ENCODE measurements around the gene ZIC5. TPM values are rescaled to one million over a fixed set of nuclear protein-coding genes. Genes with fewer than 3 reads are reported as not detected.

ZIC5 gene
- total and polyA plus RNA-seq, 2 of the 4 experiments (the other 2 are of a cell fraction): not detected

- peaks cover 89% of the 10 kb centered on the region for H3K27me3 ChIP-seq (ENCODE audit: control insufficient read depth, insufficient read depth, low read length)
- H3K4me3 ChIP-seq (ENCODE audit: insufficient read depth, low read depth, low read length): no peak overlapping the region
- no peak overlapping the region for H3K4ac ChIP-seq (ENCODE audit: low read depth, low read length)
- no peak overlapping the region for H2AK5ac ChIP-seq (ENCODE audit: low read depth, low read length)
- H4K91ac ChIP-seq (ENCODE audit: insufficient read depth, low read depth, low read length): no peak overlapping the region
- no peak overlapping the region for H2BK15ac ChIP-seq (ENCODE audit: low read depth, low read length)
- ChIA-PET CTCF (interaction anchor here (1.2 kb wide), 1 partner anchor 9 kb away, joined by 7 read pairs; no protein-coding TSS in a partner anchor), POLR2A (ENCODE audit: unreplicated experiment) (no interaction called here)
- no peak overlapping the region for H4K5ac ChIP-seq (ENCODE audit: low read depth, low read length)
- no peak overlapping the region for H3K23ac ChIP-seq (ENCODE audit: low read depth, low read length)
- H2AFZ ChIP-seq (replicated peaks; ENCODE audit: low read length, poor library complexity): no peak overlapping the region
- H2BK20ac ChIP-seq (ENCODE audit: low read depth, low read length): no peak overlapping the region
- H2AK9ac ChIP-seq (replicated peaks; ENCODE audit: low read depth, low read length, poor library complexity): no peak overlapping the region
- no peak overlapping the region for H2BK5ac ChIP-seq (ENCODE audit: low read depth, low read length, poor library complexity, severe bottlenecking)
- no peak overlapping the region for H3K4me2 ChIP-seq (ENCODE audit: low read depth, low read length)
- in situ Hi-C loops (cut with MboI; ENCODE audit: low sequenced_read_pairs): loop anchor here (10.0 kb wide), 1 partner anchor 252 kb away; no protein-coding TSS in a partner anchor
- no peaks in the 10 kb centered on the region; the same call in 1 of the 2 replicates for H3K4me1 ChIP-seq (ENCODE audit: control insufficient read depth, insufficient read depth, low read length)
- no peak overlapping the region for H3K14ac ChIP-seq (replicated peaks; ENCODE audit: low read depth, low read length)
- no peak overlapping the region for H4K8ac ChIP-seq (ENCODE audit: low read depth in 2 of 2, low read length in 2 of 2)
- BruUV-seq (replicated peaks): no TSS peak
- H3K9me3 ChIP-seq (ENCODE audit: control insufficient read depth, insufficient read depth, low read length): peaks cover 22% of the 10 kb centered on the region
- no peaks in the 10 kb centered on the region for H3K9me1 ChIP-seq (ENCODE audit: insufficient read depth, low read length)
- peaks cover 22% of the 10 kb centered on the region for H4K20me1 ChIP-seq (ENCODE audit: insufficient read depth, low read length)
- no peaks in the 10 kb centered on the region for H3K36me3 ChIP-seq (ENCODE audit: control insufficient read depth, insufficient read depth, low read length)
- intact Hi-C loops (cut with micrococcal nuclease): no loop called here
- H3K27ac ChIP-seq (ENCODE audit: insufficient read depth, low read length): no peak overlapping the region
- no peaks in the 10 kb centered on the region for H3K79me1 ChIP-seq (ENCODE audit: low read depth in 1 of 2, low read length in 2 of 2)
- H3K18ac ChIP-seq (ENCODE audit: low read depth, low read length): no peak overlapping the region
- no peak for ATAC-seq (ENCODE audit: low read depth)
- DNase-seq: no peak
- no peak for TF ChIP-seq NFE2L2 (IDR thresholded peaks at IDR 0.05; ENCODE audit: low read depth, low read length)
- no peak for TF ChIP-seq CEBPB (IDR thresholded peaks at IDR 0.05; ENCODE audit: low read depth, low read length)
- TF ChIP-seq SMC3 (IDR thresholded peaks at IDR 0.05; ENCODE audit: low read depth, low read length): no peak
- TF ChIP-seq, protein P1, sequence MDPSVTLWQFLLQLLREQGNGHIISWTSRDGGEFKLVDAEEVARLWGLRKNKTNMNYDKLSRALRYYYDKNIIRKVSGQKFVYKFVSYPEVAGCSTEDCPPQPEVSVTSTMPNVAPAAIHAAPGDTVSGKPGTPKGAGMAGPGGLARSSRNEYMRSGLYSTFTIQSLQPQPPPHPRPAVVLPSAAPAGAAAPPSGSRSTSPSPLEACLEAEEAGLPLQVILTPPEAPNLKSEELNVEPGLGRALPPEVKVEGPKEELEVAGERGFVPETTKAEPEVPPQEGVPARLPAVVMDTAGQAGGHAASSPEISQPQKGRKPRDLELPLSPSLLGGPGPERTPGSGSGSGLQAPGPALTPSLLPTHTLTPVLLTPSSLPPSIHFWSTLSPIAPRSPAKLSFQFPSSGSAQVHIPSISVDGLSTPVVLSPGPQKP (IDR thresholded peaks at IDR 0.05; ENCODE audit: borderline replicate concordance, low read depth, low read length): no peak
- TF ChIP-seq, protein P2, sequence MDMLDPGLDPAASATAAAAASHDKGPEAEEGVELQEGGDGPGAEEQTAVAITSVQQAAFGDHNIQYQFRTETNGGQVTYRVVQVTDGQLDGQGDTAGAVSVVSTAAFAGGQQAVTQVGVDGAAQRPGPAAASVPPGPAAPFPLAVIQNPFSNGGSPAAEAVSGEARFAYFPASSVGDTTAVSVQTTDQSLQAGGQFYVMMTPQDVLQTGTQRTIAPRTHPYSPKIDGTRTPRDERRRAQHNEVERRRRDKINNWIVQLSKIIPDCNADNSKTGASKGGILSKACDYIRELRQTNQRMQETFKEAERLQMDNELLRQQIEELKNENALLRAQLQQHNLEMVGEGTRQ (IDR thresholded peaks at IDR 0.05; ENCODE audit: low read depth, low read length): no peak
- TF ChIP-seq CHD1 (IDR thresholded peaks at IDR 0.05; ENCODE audit: low read depth, low read length): no peak
- no peak overlapping the region for H3K56ac ChIP-seq (ENCODE audit: extremely low read depth, insufficient read depth, low read length)
- no peak overlapping the region for H2BK120ac ChIP-seq (ENCODE audit: low read depth, low read length)
- dilution Hi-C loops (cut with HindIII; ENCODE audit: low sequenced_read_pairs, unreplicated experiment): no loop called here
- H3K9ac ChIP-seq (ENCODE audit: low read depth, low read length): no peak overlapping the region
- 8% methylated on average over 12 of the region's 48 CpGs; no CpG with 5 or more reads in 1 of the 2 experiments for WGBS, 2 experiments (ENCODE audit: extremely low coverage in 2 of 2, insufficient read length in 1 of 2)
Measured at GRCh38 chr13:99982731-99983498, 11.3 kb upstream of the ZIC5 start.
